Fibroblast of villous mesenchyme (primary cell): ENCODE measurements around the gene RGS12. TPM values are rescaled to one million over a fixed set of nuclear protein-coding genes. Genes with fewer than 3 reads are reported as not detected.
A peak's percentile ranks its signal among the peaks of the same experiment; 100 is the strongest.

Experiments
- DNase-seq: peaks from one replicate; pipeline ENCODE4 v3.0.0-alpha.2; 2010; ENCODE audit warnings: low read depth
- H3K4me3 ChIP-seq: 2 replicates; pipeline ENCODE4 v1.5.1; 2011; ENCODE audit warnings: low read depth, mild to moderate bottlenecking, low read length
- CTCF ChIP-seq: IDR thresholded peaks from 2 replicates; pipeline ENCODE4 v1.5.1; 2012; ENCODE audit warnings: low read depth, mild to moderate bottlenecking, low read length; ENCODE audit not compliant: insufficient read depth
- total RNA-seq: library from RNA; depleted of rRNA; stranded (reverse); fragments of >200 nt; gene quantifications from 2 replicates; pipeline ENCODE4 v1.2.3, GENCODE V29; 2012

RGS12 gene
- total RNA-seq: 11.7 and 13.5 TPM in 2 replicates

- DNase-seq: peak; percentile 93
- no peak for TF ChIP-seq CTCF
- peak within 1 kb of the TSS; percentile 81 for H3K4me3 ChIP-seq
Measured at GRCh38 chr4:3292571-3293400, at the start of gene RGS12. TSS of gene RGS12 (plus strand) at chr4:3293021. CDS start at chr4:3316171, 23,150 bp downstream.

- DNase-seq: no peak
- TF ChIP-seq CTCF: no peak
- H3K4me3 ChIP-seq: no peak overlapping the region
Measured at GRCh38 chr4:3243136-3243780, 49.6 kb upstream of the RGS12 start.

GRCh38 chr4:3244002-3244401 is 48.8 kb upstream of the RGS12 start:
- DNase-seq: no peak
- TF ChIP-seq CTCF: no peak
- H3K4me3 ChIP-seq: no peak overlapping the region

- TF ChIP-seq CTCF: no peak
- H3K4me3 ChIP-seq: no peak overlapping the region
- no peak for DNase-seq
Measured at GRCh38 chr4:3244747-3245146, 48.1 kb upstream of the RGS12 start.

GRCh38 chr4:3245676-3246075 is 47.1 kb upstream of the RGS12 start:
- no peak overlapping the region for H3K4me3 ChIP-seq
- no peak for DNase-seq
- no peak for TF ChIP-seq CTCF

- no peak overlapping the region for H3K4me3 ChIP-seq
- peak; percentile 15 for DNase-seq
- TF ChIP-seq CTCF: no peak
Measured at GRCh38 chr4:3246458-3247398, 46.1 kb upstream of the RGS12 start.
